ENCODE data around the gene RASGRF2. TPM values are rescaled to one million over a fixed set of nuclear protein-coding genes. Genes with fewer than 3 reads are reported as not detected.

Gene RASGRF2
- total RNA-seq, 1 experiment from 2014 or later, result not detected

GRCh38 chr5:80990527-80990926 is 30.4 kb downstream of the RASGRF2 start:
- Mint-ChIP-seq H3K36me3 (ENCODE audit: insufficient read depth, unreplicated experiment) (no peaks in the 10 kb centered on the region), H3K9me3 (ENCODE audit: unreplicated experiment) (no peaks in the 10 kb centered on the region), H3K27ac (ENCODE audit: low read depth, unreplicated experiment) (peak overlapping the region; percentile 46), H3K4me3 (ENCODE audit: unreplicated experiment) (no peak overlapping the region), H3K4me1 (ENCODE audit: insufficient read depth, unreplicated experiment) (peaks cover 12% of the 10 kb centered on the region), H3K27me3 (ENCODE audit: insufficient read depth, unreplicated experiment) (no peaks in the 10 kb centered on the region)
- intact Hi-C loops (cut with micrococcal nuclease), result no loop called here
- ChIA-PET CTCF (interaction anchor here (0.6 to 1.5 kb wide), 7 partner anchors 9 to 1557 kb away, joined by 3 to 4 read pairs (median 3); no protein-coding TSS in a partner anchor), POLR2A (interaction anchor here (1.3 kb wide), 1 partner anchor 15 kb away, joined by 3 read pairs; no protein-coding TSS in a partner anchor)
- peak; percentile 57 for DNase-seq (ENCODE audit: unreplicated experiment)
- no peak for TF ChIP-seq CTCF (IDR thresholded peaks at IDR 0.05; ENCODE audit: unreplicated experiment)
- no TSS peak for BruUV-seq (replicated peaks)

- no peaks in the 10 kb centered on the region for H3K36me3 Mint-ChIP-seq (ENCODE audit: insufficient read depth, unreplicated experiment)
Observed at GRCh38 chr5:80990971-80991370, 30.8 kb downstream of the RASGRF2 start.

GRCh38 chr5:80995908-80996307 is 35.7 kb downstream of the RASGRF2 start:
- Mint-ChIP-seq H3K9me3 (ENCODE audit: unreplicated experiment) (no peaks in the 10 kb centered on the region), H3K4me1 (ENCODE audit: insufficient read depth, unreplicated experiment) (peaks cover 4% of the 10 kb centered on the region), H3K36me3 (ENCODE audit: insufficient read depth, unreplicated experiment) (no peaks in the 10 kb centered on the region), H3K4me3 (ENCODE audit: unreplicated experiment) (no peak overlapping the region), H3K27me3 (ENCODE audit: insufficient read depth, unreplicated experiment) (peaks cover 18% of the 10 kb centered on the region), H3K27ac (ENCODE audit: low read depth, unreplicated experiment) (no peak overlapping the region)
- POLR2A ChIA-PET, result interaction anchor here (0.7 kb wide), 1 partner anchor 10 kb away, joined by 3 read pairs; no protein-coding TSS in a partner anchor
- CTCF ChIA-PET, result interaction anchor here (0.7 kb wide), 2 partner anchors 27 to 29 kb away, joined by 3 to 4 read pairs; no protein-coding TSS in a partner anchor
- no peak for DNase-seq (ENCODE audit: unreplicated experiment)
- intact Hi-C loops (cut with micrococcal nuclease), result no loop called here
- TF ChIP-seq CTCF (IDR thresholded peaks at IDR 0.05; ENCODE audit: unreplicated experiment), result no peak
- no TSS peak for BruUV-seq (replicated peaks)

More at GRCh38 chr5:80990971-80991370, 30.8 kb downstream of the RASGRF2 start:
- Mint-ChIP-seq H3K27ac (ENCODE audit: low read depth, unreplicated experiment) (peak overlapping the region; percentile 46), H3K27me3 (ENCODE audit: insufficient read depth, unreplicated experiment) (no peaks in the 10 kb centered on the region), H3K9me3 (ENCODE audit: unreplicated experiment) (no peaks in the 10 kb centered on the region), H3K4me3 (ENCODE audit: unreplicated experiment) (no peak overlapping the region), H3K4me1 (ENCODE audit: insufficient read depth, unreplicated experiment) (peaks cover 12% of the 10 kb centered on the region)
- TF ChIP-seq CTCF (IDR thresholded peaks at IDR 0.05; ENCODE audit: unreplicated experiment), result no peak
- peak; percentile 91 for DNase-seq (ENCODE audit: unreplicated experiment)
- intact Hi-C loops (cut with micrococcal nuclease), result no loop called here
- no TSS peak for BruUV-seq (replicated peaks)
- POLR2A ChIA-PET, result interaction anchor here (0.7 to 1.3 kb wide), 2 partner anchors 16 to 22 kb away, joined by 3 read pairs; no protein-coding TSS in a partner anchor
- CTCF ChIA-PET, result interaction anchor here (0.6 to 0.7 kb wide), 2 partner anchors 59 to 163 kb away, joined by 3 read pairs; no protein-coding TSS in a partner anchor

- intact Hi-C loops (cut with micrococcal nuclease), result no loop called here
- Mint-ChIP-seq H3K4me3 (ENCODE audit: unreplicated experiment) (no peak overlapping the region), H3K9me3 (ENCODE audit: unreplicated experiment) (no peaks in the 10 kb centered on the region), H3K4me1 (ENCODE audit: insufficient read depth, unreplicated experiment) (no peaks in the 10 kb centered on the region), H3K27me3 (ENCODE audit: insufficient read depth, unreplicated experiment) (peaks cover 18% of the 10 kb centered on the region), H3K27ac (ENCODE audit: low read depth, unreplicated experiment) (no peak overlapping the region), H3K36me3 (ENCODE audit: insufficient read depth, unreplicated experiment) (no peaks in the 10 kb centered on the region)
- ChIA-PET CTCF (no interaction called here), POLR2A (no interaction called here)
- no peak for DNase-seq (ENCODE audit: unreplicated experiment)
- TF ChIP-seq CTCF (IDR thresholded peaks at IDR 0.05; ENCODE audit: unreplicated experiment), result no peak
- no TSS peak for BruUV-seq (replicated peaks)
Observed at GRCh38 chr5:80998590-80998979, 38.4 kb downstream of the RASGRF2 start.
